ENCODE results near the gene BCL11A.

The BCL11A gene

DNA sequence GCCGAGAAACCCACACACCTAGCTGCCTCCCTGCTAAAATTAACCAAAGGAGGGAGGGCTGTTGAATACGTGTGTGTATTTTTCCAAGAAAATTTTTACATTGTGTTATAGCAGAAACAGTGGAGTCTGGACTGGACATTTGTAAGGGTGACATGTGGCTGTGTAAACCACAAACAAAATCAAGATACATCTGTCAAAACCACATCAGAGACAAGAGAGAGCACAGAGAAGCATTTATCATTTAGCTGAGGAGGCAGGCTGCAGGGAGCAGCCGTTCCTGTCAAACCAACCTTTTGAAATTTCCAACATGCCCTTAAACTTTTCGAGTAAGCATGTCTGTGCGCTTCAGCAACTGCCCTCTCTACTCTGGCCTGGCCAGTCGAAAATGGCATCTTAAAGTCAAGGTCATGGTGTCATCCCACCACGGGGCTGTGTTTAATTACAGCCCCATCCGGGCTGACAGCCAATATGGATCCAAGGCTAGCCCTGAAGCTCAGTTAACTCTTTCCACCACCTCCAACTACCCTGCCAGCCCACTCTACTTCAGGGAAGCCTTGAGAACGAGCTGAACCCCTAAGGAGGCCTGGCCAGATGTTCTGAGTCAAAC is 8.4 kb downstream of the BCL11A start:
- no peak for DNase-seq (ENCODE audit: low spot score)

- no peak for DNase-seq (ENCODE audit: low spot score)
Observed at GRCh38 chr2:60544062-60544461, 9.4 kb downstream of the BCL11A start.

- no peak for DNase-seq (ENCODE audit: low spot score)
Observed at GRCh38 chr2:60541056-60541651, 12.3 kb downstream of the BCL11A start.

DNA sequence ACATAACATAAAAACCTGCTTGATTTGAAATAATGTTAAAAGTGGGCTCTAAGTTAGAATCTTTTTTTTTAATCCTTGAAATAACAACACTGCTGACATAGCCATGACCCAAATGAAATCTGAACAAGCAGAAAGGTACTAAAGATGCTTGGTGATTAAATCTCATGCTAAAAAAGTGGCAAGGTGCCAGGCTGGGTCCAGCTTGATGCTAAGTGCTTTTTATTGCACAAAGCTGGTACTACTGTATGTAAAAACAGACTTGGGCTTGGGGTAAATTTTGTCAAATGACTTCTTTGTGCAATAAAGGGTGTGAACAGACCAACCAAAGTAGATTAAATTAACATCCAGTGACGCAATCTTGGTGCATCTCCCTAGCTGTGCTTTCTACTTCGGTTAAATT is 13.4 kb downstream of the BCL11A start:
- no peak for DNase-seq (ENCODE audit: low spot score)

GRCh38 chr2:60539140-60539539 is 14.3 kb downstream of the BCL11A start:
- no peak for DNase-seq (ENCODE audit: low spot score)

GRCh38 chr2:60538101-60538500 is 15.4 kb downstream of the BCL11A start:
- no peak for DNase-seq (ENCODE audit: low spot score)

DNA sequence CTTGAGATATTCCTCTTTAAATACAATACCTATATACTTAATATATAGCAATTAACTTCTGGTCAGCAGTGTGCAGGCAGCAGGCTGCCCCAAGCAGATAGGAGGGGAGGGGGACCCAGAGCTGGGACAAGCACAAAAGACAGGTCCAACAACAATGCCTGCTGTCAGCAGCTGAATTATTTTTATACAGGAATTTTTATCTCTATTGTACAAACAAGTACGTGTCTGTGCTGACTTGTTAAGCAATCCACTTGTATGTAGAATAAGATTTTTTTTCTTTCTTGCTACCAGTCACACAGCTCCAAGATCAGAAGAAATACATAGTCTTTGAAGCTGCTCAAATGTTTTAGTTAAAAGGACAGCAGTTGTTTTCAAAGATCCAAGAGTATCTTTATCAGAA is 16.7 kb downstream of the BCL11A start:
- DNase-seq (ENCODE audit: low spot score): no peak

DNA sequence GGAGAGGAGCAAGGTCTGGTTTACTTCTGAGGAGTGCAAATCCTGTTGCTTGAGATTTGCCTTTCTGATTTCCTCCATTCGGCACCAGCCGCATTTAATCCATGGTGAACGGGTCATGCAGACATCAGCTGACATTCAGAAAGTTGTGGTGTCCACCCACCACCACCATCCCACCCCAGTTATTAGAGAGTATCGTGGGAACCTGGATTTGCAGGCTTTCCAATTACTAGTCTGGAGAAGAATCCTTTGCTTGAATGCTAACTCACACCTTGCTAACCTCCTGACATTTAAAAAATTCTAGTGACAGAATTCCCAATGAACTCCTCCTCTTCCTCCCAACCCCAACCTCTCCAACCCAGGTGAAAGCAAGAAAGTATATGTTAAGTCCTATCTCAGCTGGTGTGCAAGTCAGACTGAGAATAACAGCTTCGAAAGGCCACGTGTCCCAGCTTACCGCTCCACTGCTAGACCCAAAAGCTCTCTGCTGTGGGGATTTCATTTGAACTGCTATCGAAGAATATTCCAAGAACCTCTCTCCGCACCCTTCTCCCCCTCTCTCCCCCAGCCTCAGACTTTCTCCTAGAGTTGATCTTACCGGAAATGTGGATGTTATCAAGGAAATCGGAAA is 17.7 kb downstream of the BCL11A start:
- DNase-seq (ENCODE audit: low spot score): no peak

DNA sequence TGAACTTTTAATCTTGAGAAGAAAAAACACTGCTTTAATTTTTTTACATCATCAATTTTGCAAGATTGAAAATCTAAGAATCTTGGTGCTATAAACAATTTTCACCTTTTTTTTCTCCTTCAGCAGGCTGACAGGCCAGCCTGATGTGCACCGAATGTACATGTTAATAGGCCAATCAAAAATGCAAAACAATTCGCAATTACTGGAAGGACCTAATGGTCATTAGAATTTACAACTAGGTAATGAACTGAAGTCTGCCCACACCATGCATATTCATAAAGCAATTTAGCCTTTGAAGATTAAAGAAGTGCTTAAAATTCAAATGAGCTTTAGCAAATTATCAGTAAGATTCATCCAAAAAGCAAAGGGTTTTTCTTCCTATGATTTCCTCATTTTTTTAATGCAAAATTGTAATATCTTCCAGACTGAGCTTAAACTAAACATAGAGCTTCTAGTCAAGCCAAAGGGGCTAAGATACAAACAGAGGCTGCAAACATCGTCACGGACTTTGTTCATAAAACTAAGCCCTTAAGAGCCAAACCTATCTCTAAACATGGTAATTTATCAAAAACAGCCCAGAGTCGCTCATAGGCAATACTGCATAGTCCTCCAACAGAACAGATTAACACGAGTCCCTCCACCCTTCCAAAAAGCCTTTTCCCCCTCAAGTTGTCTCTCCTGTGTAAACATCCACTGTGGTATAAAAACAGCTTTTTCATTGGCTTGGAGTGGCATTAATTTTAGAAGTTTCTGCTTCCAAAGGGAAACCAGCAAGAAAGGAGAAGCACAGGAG is 18.4 kb downstream of the BCL11A start:
- no peak for DNase-seq (ENCODE audit: low spot score)

DNA sequence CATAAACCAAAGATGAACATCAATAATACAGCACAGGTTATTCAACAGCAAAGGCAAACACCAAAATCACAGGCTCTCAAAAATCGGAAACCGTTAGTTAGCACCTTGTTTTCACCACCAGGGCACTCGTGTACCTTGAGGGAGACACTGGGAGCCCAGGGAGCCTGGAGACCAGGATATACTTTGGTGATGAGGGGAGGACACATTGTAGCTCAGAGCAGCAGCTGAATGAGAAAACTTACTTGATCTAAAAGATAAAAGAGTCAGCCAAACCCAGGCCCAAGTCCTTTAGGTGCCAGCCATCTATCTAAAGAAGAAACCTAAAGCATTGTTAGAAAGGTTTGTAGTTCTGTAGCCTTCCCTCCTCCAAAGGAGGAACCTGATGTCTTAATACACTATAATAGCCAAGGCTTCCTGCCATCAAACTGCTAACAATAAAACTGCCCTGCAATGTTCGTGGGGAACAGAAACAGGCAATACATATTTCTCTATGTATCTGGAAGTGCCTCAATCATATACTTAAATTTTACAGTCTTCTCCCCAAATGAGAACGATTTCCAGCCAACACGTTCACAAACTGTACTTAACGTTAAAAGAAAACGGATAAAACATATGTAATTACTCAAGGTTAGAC is 19.3 kb downstream of the BCL11A start:
- DNase-seq (ENCODE audit: low spot score): no peak

- peak; percentile 23 for DNase-seq (ENCODE audit: low spot score)
Observed at GRCh38 chr2:60533101-60534051, 20.1 kb downstream of the BCL11A start.

- no peak for DNase-seq (ENCODE audit: low spot score)
Observed at GRCh38 chr2:60532421-60532820, 21.0 kb downstream of the BCL11A start.

GRCh38 chr2:60531701-60532133 is 21.7 kb downstream of the BCL11A start:
- no peak for DNase-seq (ENCODE audit: low spot score)

DNA sequence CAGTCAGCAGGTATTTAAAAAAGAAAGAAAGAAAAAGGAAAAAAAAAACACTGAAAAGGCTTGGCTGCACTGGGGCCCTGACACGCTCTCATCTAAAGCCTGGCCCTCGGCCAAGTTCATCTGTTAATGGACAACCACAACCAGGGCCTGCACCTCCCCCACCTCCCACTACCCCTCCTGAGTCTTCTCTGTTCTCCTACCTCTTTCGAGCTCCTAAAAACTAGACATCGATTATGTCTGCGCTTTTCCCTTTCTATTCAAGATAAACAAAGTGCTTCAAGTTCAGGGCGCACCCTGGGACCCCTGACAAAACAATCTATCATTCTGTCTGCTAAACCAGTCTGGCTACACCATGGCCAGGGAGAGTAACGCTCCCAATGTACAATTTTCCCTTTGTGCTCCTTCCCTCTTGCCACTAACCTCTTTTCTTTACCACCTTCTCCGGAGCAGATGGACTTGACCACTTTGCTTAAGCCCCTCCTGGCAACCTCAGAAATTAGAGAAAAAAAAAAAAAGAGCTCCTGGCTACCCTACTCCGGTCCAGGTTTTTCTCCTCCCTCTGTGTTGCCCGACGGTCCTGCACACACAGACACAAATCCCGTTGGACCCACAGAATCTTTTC is 22.7 kb downstream of the BCL11A start:
- no peak for DNase-seq (ENCODE audit: low spot score)

DNA sequence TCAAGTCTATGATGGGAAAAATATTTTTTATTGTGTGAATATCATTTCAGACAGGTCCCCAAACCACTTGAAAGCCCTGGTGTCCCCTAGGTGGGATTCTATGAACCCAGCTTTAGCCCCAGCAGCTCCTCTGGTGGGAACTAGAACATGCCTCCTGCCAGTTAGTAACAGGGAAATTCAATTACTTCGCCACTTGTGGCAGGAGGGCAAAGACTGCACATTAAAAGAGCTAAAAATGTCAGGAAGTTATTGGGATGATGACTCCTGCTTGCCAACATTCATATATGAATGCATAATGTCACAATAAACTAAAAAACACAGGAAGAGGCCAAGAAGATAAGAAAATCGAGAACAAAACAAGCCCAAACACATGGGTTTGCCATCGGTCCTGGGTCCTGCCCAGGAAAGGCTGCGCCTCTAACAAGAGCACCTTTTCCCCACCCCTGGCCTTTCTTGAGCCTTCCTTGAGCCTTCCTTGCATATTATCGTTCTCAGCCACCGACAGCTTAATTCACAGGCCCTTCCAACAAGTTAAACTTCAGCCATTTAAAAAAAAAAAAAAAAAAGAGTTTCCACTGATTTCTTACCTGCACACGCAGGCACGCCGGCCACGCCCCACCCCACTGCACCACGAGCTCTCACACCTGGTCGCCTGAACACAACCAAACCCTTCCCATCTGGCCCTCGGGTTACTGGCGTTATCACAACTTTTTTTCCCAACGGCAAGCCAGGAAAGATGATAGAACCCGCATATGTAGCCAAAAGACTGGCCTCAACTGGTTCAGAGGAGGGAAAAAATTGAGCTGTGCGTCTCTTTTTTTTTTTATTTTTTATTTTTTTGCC is 23.4 kb downstream of the BCL11A start:
- DNase-seq (ENCODE audit: low spot score): no peak

- DNase-seq (ENCODE audit: low spot score): no peak
Observed at GRCh38 chr2:60529136-60529784, 24.2 kb downstream of the BCL11A start.

- no peak for DNase-seq (ENCODE audit: low spot score)
Observed at GRCh38 chr2:60528281-60529020, 25.0 kb downstream of the BCL11A start.

DNA sequence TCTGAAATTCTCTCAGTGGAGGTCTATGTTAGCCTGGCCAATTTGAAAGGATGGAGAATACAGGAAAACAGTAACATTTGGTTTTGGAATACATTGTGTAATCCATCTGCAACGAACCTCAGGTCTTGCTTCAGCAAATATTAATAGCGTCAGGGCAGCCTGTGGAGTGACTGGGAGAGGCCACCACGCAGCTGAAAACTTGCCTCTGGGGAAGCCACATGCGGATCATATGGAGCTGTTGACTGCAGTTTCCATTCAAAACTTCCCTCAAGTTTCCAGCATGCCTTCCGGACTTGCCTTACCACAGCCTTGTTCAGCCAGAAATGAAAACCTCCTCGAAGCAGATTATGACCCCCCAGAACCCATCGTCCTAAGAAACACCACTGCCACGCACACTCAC is 25.7 kb downstream of the BCL11A start:
- no peak for DNase-seq (ENCODE audit: low spot score)

DNA sequence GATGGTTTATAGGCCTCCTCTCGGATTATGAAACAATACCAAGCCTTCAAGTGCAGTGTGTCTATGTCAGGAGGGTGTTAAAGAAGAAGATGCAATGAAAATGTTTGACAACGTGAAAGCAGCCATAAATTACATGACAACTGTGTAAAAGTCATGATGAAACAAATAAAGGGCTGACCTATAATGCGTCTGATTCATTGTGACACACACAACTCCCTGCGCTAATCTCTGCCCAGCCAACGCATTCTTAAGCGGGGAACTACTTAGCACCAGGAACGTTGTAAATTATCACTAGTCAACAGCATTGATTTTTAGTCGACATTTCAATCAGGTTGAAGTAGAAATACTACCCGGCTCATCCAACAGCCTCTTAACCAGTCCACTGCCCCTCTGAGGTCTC is 26.8 kb downstream of the BCL11A start:
- DNase-seq (ENCODE audit: low spot score): no peak
